ENCODE measurements around the gene ABCG8. TPM values are rescaled to one million over a fixed set of nuclear protein-coding genes. Genes with fewer than 3 reads are reported as not detected.

Gene ABCG8
- total RNA-seq, 4 donors from 2014 or later: not detected

DNA sequence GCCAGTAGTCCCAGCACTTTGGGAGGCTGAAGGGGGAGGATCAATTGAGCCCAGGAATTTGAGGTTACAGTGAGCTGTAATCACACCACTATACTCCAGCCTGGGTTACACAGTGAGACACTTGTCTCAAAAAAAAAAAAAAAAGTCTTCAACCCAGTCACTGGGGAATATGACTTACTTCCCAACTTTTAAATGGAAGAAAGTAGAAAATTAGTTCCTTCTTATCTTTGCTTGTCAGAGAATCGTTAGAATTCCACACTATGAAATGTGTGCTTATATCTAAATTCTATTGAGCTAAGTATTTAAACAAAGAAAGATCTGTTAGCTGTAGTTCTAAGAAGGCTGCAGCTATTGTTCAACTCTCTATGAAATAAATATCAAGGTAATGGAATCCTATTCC, 42.6 kb upstream of the ABCG8 start:
- no peak overlapping the region for H3K27ac ChIP-seq
- no peak for DNase-seq (ENCODE audit: low spot score in 2 of 2)
- H3K4me3 ChIP-seq: no peak overlapping the region
- peaks cover 31% of the 10 kb centered on the region for H3K36me3 ChIP-seq
- no peaks in the 10 kb centered on the region for H3K4me1 ChIP-seq
- no peaks in the 10 kb centered on the region for H3K27me3 ChIP-seq
- TF ChIP-seq EP300 (IDR thresholded peaks at IDR 0.05): no peak
- no peak for TF ChIP-seq POLR2AphosphoS5 (IDR thresholded peaks at IDR 0.05)
- TF ChIP-seq, protein P1, sequence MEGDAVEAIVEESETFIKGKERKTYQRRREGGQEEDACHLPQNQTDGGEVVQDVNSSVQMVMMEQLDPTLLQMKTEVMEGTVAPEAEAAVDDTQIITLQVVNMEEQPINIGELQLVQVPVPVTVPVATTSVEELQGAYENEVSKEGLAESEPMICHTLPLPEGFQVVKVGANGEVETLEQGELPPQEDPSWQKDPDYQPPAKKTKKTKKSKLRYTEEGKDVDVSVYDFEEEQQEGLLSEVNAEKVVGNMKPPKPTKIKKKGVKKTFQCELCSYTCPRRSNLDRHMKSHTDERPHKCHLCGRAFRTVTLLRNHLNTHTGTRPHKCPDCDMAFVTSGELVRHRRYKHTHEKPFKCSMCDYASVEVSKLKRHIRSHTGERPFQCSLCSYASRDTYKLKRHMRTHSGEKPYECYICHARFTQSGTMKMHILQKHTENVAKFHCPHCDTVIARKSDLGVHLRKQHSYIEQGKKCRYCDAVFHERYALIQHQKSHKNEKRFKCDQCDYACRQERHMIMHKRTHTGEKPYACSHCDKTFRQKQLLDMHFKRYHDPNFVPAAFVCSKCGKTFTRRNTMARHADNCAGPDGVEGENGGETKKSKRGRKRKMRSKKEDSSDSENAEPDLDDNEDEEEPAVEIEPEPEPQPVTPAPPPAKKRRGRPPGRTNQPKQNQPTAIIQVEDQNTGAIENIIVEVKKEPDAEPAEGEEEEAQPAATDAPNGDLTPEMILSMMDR (IDR thresholded peaks at IDR 0.05): no peak
- TF ChIP-seq POLR2A (IDR thresholded peaks at IDR 0.05): no peak
- H3K9me3 ChIP-seq: no peaks in the 10 kb centered on the region
- 74% methylated on average over 1 of the region's 1 CpG for WGBS

DNA sequence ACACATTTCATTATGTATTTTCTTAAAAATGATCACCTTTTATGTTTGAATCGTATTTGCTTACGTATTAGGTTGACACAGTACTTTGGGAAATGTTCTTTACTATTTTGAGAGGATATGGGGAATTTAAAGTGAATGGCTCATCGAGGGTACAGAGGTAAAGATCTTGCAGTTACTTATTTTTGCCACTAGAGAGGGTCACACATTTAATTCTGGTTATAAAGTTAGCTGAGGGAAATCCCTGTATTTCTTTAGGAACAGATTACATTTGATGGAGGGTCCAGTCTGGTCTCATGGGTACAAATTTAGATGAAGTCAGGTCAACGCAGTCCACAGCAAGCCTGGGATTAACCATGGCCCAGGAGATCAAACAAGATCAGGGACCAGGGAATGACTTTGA, 40.5 kb upstream of the ABCG8 start:
- no peaks in the 10 kb centered on the region for H3K27me3 ChIP-seq
- TF ChIP-seq EP300 (IDR thresholded peaks at IDR 0.05) (no peak), POLR2AphosphoS5 (IDR thresholded peaks at IDR 0.05) (no peak), POLR2A (IDR thresholded peaks at IDR 0.05) (no peak)
- TF ChIP-seq, protein P1 (IDR thresholded peaks at IDR 0.05): no peak
- DNase-seq (ENCODE audit: low spot score in 2 of 2): no peak
- H3K9me3 ChIP-seq: no peaks in the 10 kb centered on the region
- peaks cover 31% of the 10 kb centered on the region for H3K36me3 ChIP-seq
- H3K4me1 ChIP-seq: no peaks in the 10 kb centered on the region
- no peak overlapping the region for H3K27ac ChIP-seq
- 82% methylated on average over 4 of the region's 4 CpGs for WGBS
- H3K4me3 ChIP-seq: no peak overlapping the region

DNA sequence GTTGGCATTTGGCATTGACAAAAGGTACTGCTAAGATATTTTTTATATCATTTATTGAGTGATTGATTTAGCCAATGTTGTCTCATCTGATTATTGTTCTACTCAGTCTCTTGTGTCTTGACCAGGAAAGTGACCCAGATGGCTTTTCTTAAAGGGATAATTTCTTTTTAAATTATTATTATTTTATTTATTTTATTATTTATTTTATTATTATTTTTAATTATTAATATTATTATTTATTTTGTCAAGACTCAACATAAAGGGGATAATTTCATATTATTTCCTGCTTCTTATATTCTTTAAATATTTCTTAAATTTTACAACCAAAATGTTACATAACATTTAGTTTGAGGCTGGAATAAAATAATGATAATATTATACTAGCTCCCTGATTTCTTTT, 37.9 kb upstream of the ABCG8 start:
- no peak for TF ChIP-seq POLR2AphosphoS5 (IDR thresholded peaks at IDR 0.05)
- TF ChIP-seq, protein P1 (IDR thresholded peaks at IDR 0.05): no peak
- TF ChIP-seq EP300 (IDR thresholded peaks at IDR 0.05): no peak
- TF ChIP-seq POLR2A (IDR thresholded peaks at IDR 0.05): no peak
- no peaks in the 10 kb centered on the region for H3K4me1 ChIP-seq
- H3K36me3 ChIP-seq: peaks cover 24% of the 10 kb centered on the region
- H3K27me3 ChIP-seq: no peaks in the 10 kb centered on the region
- H3K27ac ChIP-seq: no peak overlapping the region
- no peak for DNase-seq (ENCODE audit: low spot score in 2 of 2)
- no peaks in the 10 kb centered on the region for H3K9me3 ChIP-seq
- no peak overlapping the region for H3K4me3 ChIP-seq

DNA sequence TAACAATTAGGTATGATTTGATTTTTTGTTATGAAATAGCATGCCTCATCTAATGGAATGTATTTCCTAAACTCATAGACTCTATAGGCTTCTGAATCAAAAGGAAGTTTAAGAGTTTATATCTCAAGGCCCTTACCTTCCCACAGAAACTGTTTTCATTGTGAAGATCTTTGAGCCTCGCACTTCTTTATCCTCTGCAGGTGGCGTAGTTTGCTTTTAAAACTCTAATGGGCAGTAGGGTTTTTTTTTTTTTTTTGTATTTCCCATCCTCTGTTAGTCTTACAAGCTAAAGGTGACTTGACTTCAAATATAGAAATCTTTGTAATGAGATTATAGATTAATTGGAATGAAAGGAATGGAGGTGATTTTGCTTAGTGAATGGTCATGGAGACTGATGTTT, 36.6 kb upstream of the ABCG8 start:
- H3K27me3 ChIP-seq: no peaks in the 10 kb centered on the region
- WGBS: 97% methylated on average over 2 of the region's 2 CpGs
- no peak overlapping the region for H3K4me3 ChIP-seq
- no peak overlapping the region for H3K27ac ChIP-seq
- H3K4me1 ChIP-seq: no peaks in the 10 kb centered on the region
- H3K36me3 ChIP-seq: peaks cover 27% of the 10 kb centered on the region
- no peak for DNase-seq (ENCODE audit: low spot score in 2 of 2)
- TF ChIP-seq POLR2AphosphoS5 (IDR thresholded peaks at IDR 0.05): no peak
- TF ChIP-seq EP300 (IDR thresholded peaks at IDR 0.05): no peak
- TF ChIP-seq, protein P1 (IDR thresholded peaks at IDR 0.05): no peak
- TF ChIP-seq POLR2A (IDR thresholded peaks at IDR 0.05): no peak
- H3K9me3 ChIP-seq: no peaks in the 10 kb centered on the region

DNA sequence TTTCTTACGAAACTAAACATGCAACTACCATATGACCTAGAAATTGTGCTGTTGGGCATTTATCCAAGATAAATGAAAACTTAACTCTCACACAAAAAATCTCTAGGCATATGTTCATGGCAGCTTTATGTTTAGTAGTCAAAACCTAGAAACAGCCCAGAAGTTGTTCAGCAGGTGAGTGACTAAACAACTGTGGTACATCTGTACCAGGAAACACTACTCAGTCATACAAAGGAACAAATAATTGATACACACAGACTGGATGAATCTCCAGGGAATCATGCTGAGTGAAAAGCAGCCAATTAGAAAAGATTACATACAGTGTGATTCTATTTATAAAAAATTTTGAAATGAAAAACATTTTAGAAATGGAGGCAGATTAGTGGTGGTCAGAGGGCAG, 35.7 kb upstream of the ABCG8 start:
- no peak overlapping the region for H3K4me3 ChIP-seq
- TF ChIP-seq POLR2A (IDR thresholded peaks at IDR 0.05): no peak
- no peak for TF ChIP-seq EP300 (IDR thresholded peaks at IDR 0.05)
- TF ChIP-seq POLR2AphosphoS5 (IDR thresholded peaks at IDR 0.05): no peak
- TF ChIP-seq, protein P1 (IDR thresholded peaks at IDR 0.05): no peak
- peaks cover 23% of the 10 kb centered on the region for H3K36me3 ChIP-seq
- DNase-seq (ENCODE audit: low spot score in 2 of 2): no peak
- H3K4me1 ChIP-seq: no peaks in the 10 kb centered on the region
- no peaks in the 10 kb centered on the region for H3K27me3 ChIP-seq
- WGBS: 88% methylated on average over 1 of the region's 1 CpG
- H3K9me3 ChIP-seq: no peaks in the 10 kb centered on the region
- no peak overlapping the region for H3K27ac ChIP-seq

All from suprapubic skin (tissue), 4 donors.